MCF 10A (cell line): Measurements from ENCODE around the gene MAPT. TPM values are rescaled to one million over a fixed set of nuclear protein-coding genes. Genes with fewer than 3 reads are reported as not detected.

ENCODE experiments used
- BruUV-seq: library from RNA; stranded (reverse); fragments of 400-500 nt; replicated peaks from 2 replicates; lab custom pipeline; 2021; lab: Mats Ljungman, UMichigan
- CTCF ChIA-PET: fragments of 300-600 bp; sonication (Branson Sonifier 250); formaldehyde crosslinking; extraction: SDS; loops from one replicate; lab custom pipeline; 2021; ENCODE audit warnings: antibody characterized with exemption, inconsistent platforms; lab: Yijun Ruan, JAX
- POLR2A ChIA-PET: fragments of 300-600, 350-650 bp; sonication (Branson Sonifier 250); formaldehyde crosslinking; extraction: SDS; loops from one replicate; lab custom pipeline; 2020; ENCODE audit warnings: antibody characterized with exemption, inconsistent platforms; lab: Yijun Ruan, JAX
- DNase-seq: peaks from one replicate; pipeline ENCODE4 v3.0.0-alpha.2; 2018; ENCODE audit not compliant: unreplicated experiment
- H3K27ac Mint-ChIP-seq: one replicate; pipeline ENCODE4 v1.8.0; 2022; ENCODE audit warnings: mild to moderate bottlenecking, low read depth, mixed read lengths; ENCODE audit not compliant: unreplicated experiment
- H3K27me3 Mint-ChIP-seq: one replicate; pipeline ENCODE4 v1.8.0; 2022; ENCODE audit warnings: mixed read lengths; ENCODE audit not compliant: insufficient read depth, unreplicated experiment
- H3K36me3 Mint-ChIP-seq: one replicate; pipeline ENCODE4 v1.8.0; 2022; ENCODE audit warnings: mild to moderate bottlenecking, moderate library complexity, mixed read lengths; ENCODE audit not compliant: insufficient read depth, unreplicated experiment
- H3K4me1 Mint-ChIP-seq: one replicate; pipeline ENCODE4 v1.8.0; 2022; ENCODE audit warnings: mixed read lengths; ENCODE audit not compliant: insufficient read depth, unreplicated experiment
- H3K4me3 Mint-ChIP-seq: one replicate; pipeline ENCODE4 v1.8.0; 2022; ENCODE audit warnings: mild to moderate bottlenecking, moderate library complexity, mixed read lengths; ENCODE audit not compliant: unreplicated experiment
- H3K9me3 Mint-ChIP-seq: one replicate; pipeline ENCODE4 v1.8.0; 2022; ENCODE audit warnings: mixed read lengths; ENCODE audit not compliant: unreplicated experiment
- intact Hi-C: fragments of 100-400 bp; cut with micrococcal nuclease; formaldehyde crosslinking; loops from 2 replicates; pipeline ENCODE4 v1.14.1; 2022
- total RNA-seq: library from RNA; stranded (reverse); gene quantifications from 2 replicates; pipeline ENCODE4 v1.2.3, GENCODE V29; 2022
- TF ChIP-seq, protein P1 (sequence below): fragments of 200-600 bp; IDR thresholded peaks from one replicate; pipeline ENCODE4 v1.8.0; 2022; ENCODE audit warnings: antibody characterized with exemption, mild to moderate bottlenecking; ENCODE audit not compliant: unreplicated experiment

MAPT gene
- total RNA-seq, 1 experiment from 2014 or later = 0.42 TPM

DNA sequence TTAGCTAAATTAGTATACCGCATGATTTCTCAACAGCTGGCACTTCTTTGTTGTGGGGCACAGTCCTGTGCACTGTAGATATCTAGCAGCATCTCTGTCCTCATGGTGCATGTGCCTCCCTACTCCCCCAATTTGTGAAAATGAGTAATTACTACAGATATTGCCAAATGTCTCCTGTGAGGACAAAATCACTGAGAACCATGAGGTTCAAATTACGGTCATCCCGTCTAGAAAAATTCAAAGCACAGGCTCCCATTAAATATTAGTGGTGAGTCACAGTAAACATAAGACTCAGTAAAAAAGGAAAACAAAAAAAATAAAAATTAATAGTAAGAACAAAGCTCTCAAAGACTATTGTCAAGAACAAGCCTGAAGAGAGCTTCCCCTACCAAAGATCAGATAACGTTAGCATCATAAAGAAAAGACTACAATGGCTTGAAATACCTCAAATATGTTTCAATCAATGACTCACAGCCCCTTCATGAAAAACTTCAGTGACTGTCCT is 162.5 kb downstream of the MAPT start:
- Mint-ChIP-seq H3K9me3 (no peaks in the 10 kb centered on the region), H3K27ac (no peak overlapping the region), H3K27me3 (no peaks in the 10 kb centered on the region), H3K36me3 (peaks cover 69% of the 10 kb centered on the region), H3K4me3 (no peak overlapping the region), H3K4me1 (peaks cover 9% of the 10 kb centered on the region)
- ChIA-PET CTCF (interaction anchor here (0.5 to 2.7 kb wide), 4 partner anchors 12 to 154 kb away, joined by 3 to 11 read pairs (median 4); partner anchors contain the start of gene KANSL1), POLR2A (interaction anchor here (0.7 to 2.9 kb wide), 5 partner anchors 9 to 144 kb away, joined by 3 to 12 read pairs (median 6); partner anchors contain the start of gene KANSL1)
- BruUV-seq = no TSS peak
- intact Hi-C loops = no loop called here
- DNase-seq = peak; percentile 60
- TF ChIP-seq, protein P1, sequence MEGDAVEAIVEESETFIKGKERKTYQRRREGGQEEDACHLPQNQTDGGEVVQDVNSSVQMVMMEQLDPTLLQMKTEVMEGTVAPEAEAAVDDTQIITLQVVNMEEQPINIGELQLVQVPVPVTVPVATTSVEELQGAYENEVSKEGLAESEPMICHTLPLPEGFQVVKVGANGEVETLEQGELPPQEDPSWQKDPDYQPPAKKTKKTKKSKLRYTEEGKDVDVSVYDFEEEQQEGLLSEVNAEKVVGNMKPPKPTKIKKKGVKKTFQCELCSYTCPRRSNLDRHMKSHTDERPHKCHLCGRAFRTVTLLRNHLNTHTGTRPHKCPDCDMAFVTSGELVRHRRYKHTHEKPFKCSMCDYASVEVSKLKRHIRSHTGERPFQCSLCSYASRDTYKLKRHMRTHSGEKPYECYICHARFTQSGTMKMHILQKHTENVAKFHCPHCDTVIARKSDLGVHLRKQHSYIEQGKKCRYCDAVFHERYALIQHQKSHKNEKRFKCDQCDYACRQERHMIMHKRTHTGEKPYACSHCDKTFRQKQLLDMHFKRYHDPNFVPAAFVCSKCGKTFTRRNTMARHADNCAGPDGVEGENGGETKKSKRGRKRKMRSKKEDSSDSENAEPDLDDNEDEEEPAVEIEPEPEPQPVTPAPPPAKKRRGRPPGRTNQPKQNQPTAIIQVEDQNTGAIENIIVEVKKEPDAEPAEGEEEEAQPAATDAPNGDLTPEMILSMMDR = no peak

GRCh38 chr17:46057366-46057765 is 163.0 kb downstream of the MAPT start:
- H3K27me3 Mint-ChIP-seq = no peaks in the 10 kb centered on the region
- no peak overlapping the region for H3K4me3 Mint-ChIP-seq
- BruUV-seq = no TSS peak
- H3K27ac Mint-ChIP-seq = no peak overlapping the region
- H3K36me3 Mint-ChIP-seq = peaks cover 65% of the 10 kb centered on the region
- TF ChIP-seq, protein P1 = no peak
- H3K9me3 Mint-ChIP-seq = no peaks in the 10 kb centered on the region
- ChIA-PET POLR2A (interaction anchor here (0.7 to 2.9 kb wide), 6 partner anchors 10 to 144 kb away, joined by 3 to 12 read pairs (median 6); partner anchors contain the start of gene KANSL1), CTCF (interaction anchor here (0.7 to 3.4 kb wide), 4 partner anchors 12 to 136 kb away, joined by 3 to 16 read pairs (median 8); partner anchors contain the start of gene KANSL1)
- no peak for DNase-seq
- intact Hi-C loops = no loop called here
- peaks cover 6% of the 10 kb centered on the region for H3K4me1 Mint-ChIP-seq

DNA sequence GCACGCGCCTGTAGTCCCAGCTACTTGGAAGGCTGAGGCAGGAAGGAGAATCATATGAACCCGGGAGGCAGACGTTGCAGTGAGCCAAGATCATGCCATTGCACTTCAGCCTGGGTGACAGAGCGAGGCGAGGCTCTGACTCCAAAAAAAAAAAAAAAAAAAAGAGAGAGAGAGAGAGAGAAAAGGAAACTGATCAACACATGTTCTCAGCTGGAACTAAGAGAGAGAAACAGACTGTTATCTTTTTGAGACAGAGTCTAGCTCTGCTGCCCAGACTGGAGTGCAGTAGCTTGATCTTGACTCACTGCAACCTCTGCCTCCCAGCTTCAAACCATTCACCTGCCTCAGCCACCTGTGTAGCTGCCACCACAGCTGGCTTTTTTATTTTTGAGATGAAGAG is 165.1 kb downstream of the MAPT start:
- no peak overlapping the region for H3K4me3 Mint-ChIP-seq
- no peaks in the 10 kb centered on the region for H3K9me3 Mint-ChIP-seq
- intact Hi-C loops = no loop called here
- H3K36me3 Mint-ChIP-seq = peaks cover 65% of the 10 kb centered on the region
- CTCF ChIA-PET = interaction anchor here (0.6 to 3.4 kb wide), 4 partner anchors 15 to 885 kb away, joined by 3 to 16 read pairs (median 7); partner anchors contain the start of gene KANSL1
- no peaks in the 10 kb centered on the region for H3K27me3 Mint-ChIP-seq
- TF ChIP-seq, protein P1 = no peak
- BruUV-seq = no TSS peak
- POLR2A ChIA-PET = interaction anchor here (2.0 to 2.3 kb wide), 2 partner anchors 8 to 134 kb away, joined by 5 to 8 read pairs; partner anchors contain the start of gene KANSL1
- peaks cover 17% of the 10 kb centered on the region for H3K4me1 Mint-ChIP-seq
- no peak overlapping the region for H3K27ac Mint-ChIP-seq
- no peak for DNase-seq

DNA sequence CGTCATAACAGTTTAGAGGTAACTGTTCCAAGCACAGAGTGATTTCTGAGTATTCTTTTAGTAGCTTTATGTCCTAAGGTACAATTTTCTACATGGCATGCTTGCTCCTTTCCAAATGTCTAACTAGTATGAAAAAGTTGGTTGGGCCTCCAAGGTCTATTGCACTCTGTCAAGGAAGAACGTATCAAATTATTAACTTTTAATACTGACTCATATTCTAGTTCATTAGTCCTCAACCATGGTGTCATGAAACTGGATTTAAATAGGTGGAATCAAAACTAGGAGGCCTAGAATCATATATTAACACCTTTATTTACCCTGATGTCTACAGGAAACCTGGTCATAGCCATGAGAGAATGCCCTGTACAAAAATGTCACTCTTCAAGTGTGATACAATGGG is 166.1 kb downstream of the MAPT start:
- TF ChIP-seq, protein P1 = no peak
- H3K4me3 Mint-ChIP-seq = no peak overlapping the region
- no TSS peak for BruUV-seq
- H3K9me3 Mint-ChIP-seq = no peaks in the 10 kb centered on the region
- H3K27me3 Mint-ChIP-seq = no peaks in the 10 kb centered on the region
- H3K4me1 Mint-ChIP-seq = peaks cover 21% of the 10 kb centered on the region
- POLR2A ChIA-PET = interaction anchor here (0.7 to 2.0 kb wide), 2 partner anchors 133 to 227 kb away, joined by 3 to 8 read pairs; partner anchors contain the start of gene KANSL1
- DNase-seq = no peak
- intact Hi-C loops = no loop called here
- peaks cover 65% of the 10 kb centered on the region for H3K36me3 Mint-ChIP-seq
- CTCF ChIA-PET = interaction anchor here (3.4 kb wide), 1 partner anchor 16 kb away, joined by 16 read pairs; no protein-coding TSS in a partner anchor
- H3K27ac Mint-ChIP-seq = no peak overlapping the region
